GM23338 (cell line): ENCODE measurements around the gene HOXC12. TPM values are rescaled to one million over a fixed set of nuclear protein-coding genes. Genes with fewer than 3 reads are reported as not detected.

ENCODE experiments used
- ATAC-seq: fragments of 200-7000 bp; cut with Tn5 transposase; 3 replicates; pipeline ENCODE4 v1.9.1; 2020
- DNase-seq: peaks from one replicate; pipeline ENCODE4 v3.0.0-alpha.2; 2015; ENCODE audit warnings: low spot score
- H2AFZ ChIP-seq: fragments of 200-600 bp; sonication (generic); 2 replicates; pipeline ENCODE4 v1.8.0; 2016; ENCODE audit warnings: antibody characterized with exemption, mild to moderate bottlenecking, moderate library complexity
- H3F3A ChIP-seq: fragments of 200-600 bp; sonication (generic); replicated peaks from 2 replicates; pipeline ENCODE4 v1.8.0; 2017; ENCODE audit warnings: antibody characterized with exemption, mixed run types, low read depth
- H3K27ac ChIP-seq: fragments of 200-600 bp; sonication (generic); 2 replicates; pipeline ENCODE4 v1.6.1; 2016; ENCODE audit warnings: low read depth
- H3K27me3 ChIP-seq: fragments of 200-600 bp; sonication (generic); 2 replicates; pipeline ENCODE4 v1.8.0; 2016; ENCODE audit warnings: mild to moderate bottlenecking, mixed run types, moderate library complexity; ENCODE audit not compliant: insufficient read depth
- H3K36me3 ChIP-seq: fragments of 200-600 bp; sonication (generic); 2 replicates; pipeline ENCODE4 v1.8.0; 2016; ENCODE audit warnings: mild to moderate bottlenecking; ENCODE audit not compliant: insufficient read depth
- H3K4me1 ChIP-seq: fragments of 200-600 bp; sonication (generic); 2 replicates; pipeline ENCODE4 v1.8.0; 2016; ENCODE audit warnings: mild to moderate bottlenecking, moderate library complexity; ENCODE audit not compliant: insufficient read depth
- H3K4me2 ChIP-seq: fragments of 200-600 bp; sonication (generic); 2 replicates; pipeline ENCODE4 v1.7.1; 2017; ENCODE audit warnings: mixed run types
- H3K4me3 ChIP-seq: fragments of 200-600 bp; sonication (generic); 2 replicates; pipeline ENCODE4 v1.6.1; 2016; ENCODE audit warnings: mixed run types
- H3K79me2 ChIP-seq: fragments of 200-600 bp; sonication (generic); replicated peaks from 2 replicates; pipeline ENCODE4 v1.8.0; 2017; ENCODE audit warnings: mild to moderate bottlenecking; ENCODE audit not compliant: insufficient read depth
- H3K9me2 ChIP-seq: fragments of 200-600 bp; sonication (generic); 2 replicates; pipeline ENCODE4 v1.8.0; 2017; ENCODE audit not compliant: insufficient read depth
- H4K20me1 ChIP-seq: fragments of 200-600 bp; sonication (generic); replicated peaks from 2 replicates; pipeline ENCODE4 v1.8.0; 2017; ENCODE audit warnings: mild to moderate bottlenecking; ENCODE audit not compliant: insufficient read depth
- H3K27ac Mint-ChIP-seq: 2 replicates; pipeline ENCODE4 v1.8.0; 2020; ENCODE audit warnings: inconsistent platforms, mild to moderate bottlenecking, moderate library complexity, mixed read lengths
- H3K27me3 Mint-ChIP-seq: 3 replicates; pipeline ENCODE4 v1.8.0; 2022; ENCODE audit warnings: low read depth, mild to moderate bottlenecking, moderate library complexity, mixed read lengths, inconsistent platforms; ENCODE audit not compliant: insufficient read depth, poor library complexity
- H3K36me3 Mint-ChIP-seq: 3 replicates; pipeline ENCODE4 v1.8.0; 2021; ENCODE audit warnings: low read depth, mild to moderate bottlenecking, inconsistent platforms, moderate library complexity, mixed read lengths
- H3K4me1 Mint-ChIP-seq: 3 replicates; pipeline ENCODE4 v1.8.0; 2020; ENCODE audit warnings: mild to moderate bottlenecking, inconsistent platforms, mixed read lengths
- H3K4me3 Mint-ChIP-seq: 3 replicates; pipeline ENCODE4 v1.8.0; 2021; ENCODE audit warnings: moderate library complexity, mild to moderate bottlenecking, inconsistent platforms, mixed read lengths
- H3K9me3 Mint-ChIP-seq: 3 replicates; pipeline ENCODE4 v1.8.0; 2020; ENCODE audit warnings: moderate library complexity, mild to moderate bottlenecking, inconsistent platforms, mixed read lengths
- CTCF ChIP-seq, 2 experiments: fragments of 200-600 bp in 1 of 2; sonication (generic) in 1 of 2; conservative IDR thresholded peaks; 2 replicates each; pipeline versions ENCODE4 v1.5.1 to v1.6.1; 2016 to 2017; ENCODE audit warnings: antibody characterized with exemption in 2 of 2, low read depth in 2 of 2, mild to moderate bottlenecking in 2 of 2, moderate library complexity in 1 of 2
- EZH2 ChIP-seq: fragments of 200-600 bp; sonication (generic); IDR thresholded peaks from one replicate; pipeline ENCODE4 v1.8.0; 2017; ENCODE audit warnings: antibody characterized with exemption, mild to moderate bottlenecking, low read depth; ENCODE audit not compliant: unreplicated experiment
- EZH2phosphoT487 ChIP-seq: fragments of 200-600 bp; sonication (generic); IDR thresholded peaks from one replicate; pipeline ENCODE4 v1.8.1; 2018; ENCODE audit warnings: antibody characterized with exemption; ENCODE audit not compliant: unreplicated experiment
- JUNB ChIP-seq: IDR thresholded peaks from one replicate; pipeline ENCODE4 v1.6.1; 2016; ENCODE audit warnings: antibody characterized with exemption; ENCODE audit not compliant: unreplicated experiment
- NANOG ChIP-seq: IDR thresholded peaks from 2 replicates; pipeline ENCODE4 v1.6.1; 2016; ENCODE audit warnings: antibody characterized with exemption, borderline replicate concordance
- POLR2AphosphoS5 ChIP-seq: IDR thresholded peaks from 2 replicates; pipeline ENCODE4 v1.6.1; 2016; ENCODE audit warnings: antibody characterized with exemption, low read depth
- STAT1 ChIP-seq: IDR thresholded peaks from one replicate; pipeline ENCODE4 v1.6.1; 2016; ENCODE audit warnings: antibody characterized with exemption; ENCODE audit not compliant: unreplicated experiment
- ZNF331 ChIP-seq: fragments of 250-450 bp; sonication (Bioruptor Pico); IDR thresholded peaks from 2 replicates; pipeline ENCODE4 v1.5.0; 2020; ENCODE audit warnings: low read depth, mild to moderate bottlenecking, moderate library complexity
- polyA plus RNA-seq: library from polyadenylated mRNA; unstranded; fragments of >200 nt; fragmentation: Nextera tagmentation; extraction: Ambion mirVana; gene quantifications from 2 replicates; pipeline ENCODE4 v1.2.1, GENCODE V29; 2016
- total RNA-seq: library from RNA; depleted of rRNA; stranded (reverse); fragments of >200 nt; shearing (Covaris generic); gene quantifications from 2 replicates; pipeline ENCODE4 v1.2.3, GENCODE V29; 2014

HOXC12 gene
- total and polyA plus RNA-seq, 2 experiments from 2014 or later = not detected

- peaks cover 50% of the 10 kb centered on the region for H4K20me1 ChIP-seq
- H3F3A ChIP-seq = peaks cover 43% of the 10 kb centered on the region
- H3K4me1 ChIP-seq = peaks cover 12% of the 10 kb centered on the region
- no peaks in the 10 kb centered on the region for H3K9me2 ChIP-seq
- H3K79me2 ChIP-seq = no peaks in the 10 kb centered on the region
- TF ChIP-seq POLR2AphosphoS5 (no peak), EZH2phosphoT487 (peak; percentile 36), EZH2 (no peak)
- no peak overlapping the region for H3K4me3 ChIP-seq
- Mint-ChIP-seq H3K4me3 (no peak overlapping the region), H3K27me3 (peaks cover 98% of the 10 kb centered on the region), H3K27ac (no peak overlapping the region), H3K4me1 (peaks cover 20% of the 10 kb centered on the region), H3K36me3 (no peaks in the 10 kb centered on the region; the same call in 2 of the 3 replicates), H3K9me3 (peaks cover 3% of the 10 kb centered on the region)
- no peak overlapping the region for H3K4me2 ChIP-seq
- no peak overlapping the region for H3K27ac ChIP-seq
- no peak for ATAC-seq
- H3K27me3 ChIP-seq = peaks cover 100% of the 10 kb centered on the region
- H2AFZ ChIP-seq = no peak overlapping the region
- H3K36me3 ChIP-seq = no peaks in the 10 kb centered on the region; the same call in 1 of the 2 replicates
- no peak for DNase-seq
Measured at GRCh38 chr12:53959314-53959713, 4.6 kb downstream of the HOXC12 start.

- Histone ChIP-seq H3K4me1 (peaks cover 14% of the 10 kb centered on the region), H3K4me2 (peak overlapping the region; percentile 67), H3K36me3 (no peaks in the 10 kb centered on the region; the same call in 1 of the 2 replicates), H2AFZ (no peak overlapping the region), H3F3A (peaks cover 49% of the 10 kb centered on the region), H3K4me3 (no peak overlapping the region), H4K20me1 (peaks cover 52% of the 10 kb centered on the region), H3K27me3 (peaks cover 100% of the 10 kb centered on the region), H3K79me2 (no peaks in the 10 kb centered on the region), H3K9me2 (no peaks in the 10 kb centered on the region), H3K27ac (no peak overlapping the region)
- DNase-seq = no peak
- H3K36me3 Mint-ChIP-seq = no peaks in the 10 kb centered on the region; the same call in 2 of the 3 replicates
- H3K27me3 Mint-ChIP-seq = peaks cover 100% of the 10 kb centered on the region
- H3K27ac Mint-ChIP-seq = no peak overlapping the region
- H3K9me3 Mint-ChIP-seq = peaks cover 3% of the 10 kb centered on the region
- peak; percentile 7; the same call in 2 of the 3 replicates for ATAC-seq
- TF ChIP-seq CTCF (conservative IDR thresholded peaks at IDR 0.05; ENCODE audit: low read depth in 2 of 2) (no peak), EZH2 (peak; percentile 99), EZH2phosphoT487 (peak; percentile 37)
- H3K4me3 Mint-ChIP-seq = peak overlapping the region; percentile 17; the same call in 1 of the 3 replicates
- peaks cover 20% of the 10 kb centered on the region for H3K4me1 Mint-ChIP-seq
Measured at GRCh38 chr12:53960187-53961024, 5.7 kb downstream of the HOXC12 start.

GRCh38 chr12:53961025-53961761, 6.5 kb downstream of the HOXC12 start:
- H3F3A ChIP-seq = peaks cover 44% of the 10 kb centered on the region
- H3K36me3 ChIP-seq = no peaks in the 10 kb centered on the region; the same call in 1 of the 2 replicates
- peak overlapping the region; percentile 23; the same call in 1 of the 2 replicates for H3K4me3 ChIP-seq
- DNase-seq (no peak), ATAC-seq (peak; percentile 22)
- peaks cover 48% of the 10 kb centered on the region for H4K20me1 ChIP-seq
- H2AFZ ChIP-seq = peak overlapping the region; percentile 69; the same call in 1 of the 2 replicates
- no peak overlapping the region for H3K4me3 Mint-ChIP-seq
- no peaks in the 10 kb centered on the region; the same call in 2 of the 3 replicates for H3K36me3 Mint-ChIP-seq
- H3K9me2 ChIP-seq = no peaks in the 10 kb centered on the region
- H3K27ac ChIP-seq = no peak overlapping the region
- no peaks in the 10 kb centered on the region; the same call in none of the 3 replicates for H3K9me3 Mint-ChIP-seq
- H3K27me3 ChIP-seq = peaks cover 100% of the 10 kb centered on the region
- H3K27me3 Mint-ChIP-seq = peaks cover 100% of the 10 kb centered on the region
- H3K79me2 ChIP-seq = no peaks in the 10 kb centered on the region
- H3K4me1 Mint-ChIP-seq = peaks cover 18% of the 10 kb centered on the region
- peak overlapping the region; percentile 67 for H3K4me2 ChIP-seq
- peaks cover 12% of the 10 kb centered on the region for H3K4me1 ChIP-seq
- no peak overlapping the region for H3K27ac Mint-ChIP-seq
- TF ChIP-seq ZNF331 (CRISPR knock-in tag) (no peak), NANOG (no peak), CTCF (conservative IDR thresholded peaks at IDR 0.05; ENCODE audit: low read depth in 2 of 2) (peak; percentile 18 to 48; a peak in 3 of 4 replicates), EZH2 (peak; percentile 94), STAT1 (no peak), JUNB (no peak), EZH2phosphoT487 (peak; percentile 98), POLR2AphosphoS5 (no peak)
